Activated naive CD4-positive, alpha-beta T cell treated with anti-CD3 and anti-CD28 coated beads, Interleukin-2, amount 50 U/mL, for 72 hours (primary cell): Measurements from ENCODE around the gene NKG7. TPM values are rescaled to one million over a fixed set of nuclear protein-coding genes. Genes with fewer than 3 reads are reported as not detected.

Experiments used
- ATAC-seq, 2 donors: fragments of 150-1000 bp; cut with Tn5 transposase; 2 replicates each; pipeline ENCODE4 v1.10.0; 2021; ENCODE audit warnings: mild to moderate bottlenecking in 2 of 2, moderate library complexity in 2 of 2
- DNase-seq, 2 donors: peaks; one replicate each; pipeline ENCODE4 v3.0.0; 2021 to 2022; ENCODE audit warnings: low spot score in 2 of 2
- H3K27ac Mint-ChIP-seq, 2 donors: one replicate each; pipeline ENCODE4 v1.8.0; 2022; ENCODE audit warnings: mild to moderate bottlenecking in 2 of 2, mixed read lengths in 2 of 2
- H3K36me3 Mint-ChIP-seq, 2 donors: one replicate each; pipeline ENCODE4 v1.8.0; 2022; ENCODE audit warnings: mixed read lengths in 2 of 2
- H3K9me3 Mint-ChIP-seq, 2 donors: one replicate each; pipeline ENCODE4 v1.8.0; 2022; ENCODE audit warnings: mixed read lengths in 2 of 2
- total RNA-seq, 2 donors: library from RNA; stranded (reverse); gene quantifications; one replicate each; pipeline ENCODE4 v1.2.3, GENCODE V29; 2022

The NKG7 gene
- total RNA-seq, 2 donors from 2014 or later, result 63.9 to 92.4 TPM

GRCh38 chr19:51352783-51353360 is 19.6 kb downstream of the NKG7 start:
- H3K27ac Mint-ChIP-seq, result peak overlapping the region; percentile 60 to 69
- no peaks in the 10 kb centered on the region for H3K9me3 Mint-ChIP-seq

GRCh38 chr19:51351266-51351990 is 21.0 kb downstream of the NKG7 start:
- peak overlapping the region; percentile 69 to 75 for H3K27ac Mint-ChIP-seq

More at GRCh38 chr19:51352783-51353360, 19.6 kb downstream of the NKG7 start:
- H3K36me3 Mint-ChIP-seq, result peaks cover 9 to 17% of the 10 kb centered on the region in 2 donors
- ATAC-seq (no peak), DNase-seq (no peak)

GRCh38 chr19:51347209-51347928 is 25.1 kb downstream of the NKG7 start:
- Mint-ChIP-seq H3K27ac (peak overlapping the region in 1 of 2 donors; percentile 81), H3K36me3 (peaks cover 8 to 16% of the 10 kb centered on the region in 2 donors), H3K9me3 (no peaks in the 10 kb centered on the region)
- no peak for DNase-seq
- no peak for ATAC-seq

More at GRCh38 chr19:51351266-51351990, 21.0 kb downstream of the NKG7 start:
- Mint-ChIP-seq H3K36me3 (peaks cover 15 to 18% of the 10 kb centered on the region in 2 donors), H3K9me3 (no peaks in the 10 kb centered on the region)
- DNase-seq, result no peak
- ATAC-seq, result no peak

GRCh38 chr19:51346742-51347141 is 25.7 kb downstream of the NKG7 start:
- DNase-seq (no peak), ATAC-seq (no peak)
- Mint-ChIP-seq H3K36me3 (peaks cover 8 to 9% of the 10 kb centered on the region in 2 donors), H3K27ac (peak overlapping the region in 1 of 2 donors; percentile 45), H3K9me3 (no peaks in the 10 kb centered on the region)

- DNase-seq (no peak), ATAC-seq (no peak)
- H3K27ac Mint-ChIP-seq, result peak overlapping the region in 1 of 2 donors; percentile 11
- no peaks in the 10 kb centered on the region for H3K9me3 Mint-ChIP-seq
- peaks cover 7 to 8% of the 10 kb centered on the region in 2 donors for H3K36me3 Mint-ChIP-seq
Measured at GRCh38 chr19:51345076-51345620, 27.3 kb downstream of the NKG7 start.

GRCh38 chr19:51342631-51343569 is 29.6 kb downstream of the NKG7 start:
- peaks cover 7 to 8% of the 10 kb centered on the region in 2 donors for H3K36me3 Mint-ChIP-seq
- DNase-seq (no peak), ATAC-seq (no peak)
- peak overlapping the region; percentile 36 to 79 for H3K27ac Mint-ChIP-seq
- H3K9me3 Mint-ChIP-seq, result no peaks in the 10 kb centered on the region

- Mint-ChIP-seq H3K36me3 (peaks cover 7 to 8% of the 10 kb centered on the region in 2 donors), H3K9me3 (no peaks in the 10 kb centered on the region), H3K27ac (peak within 1 kb of the TSS; percentile 36 to 79)
- ATAC-seq (no peak), DNase-seq (no peak)
Measured at GRCh38 chr19:51341976-51342580, 30.4 kb downstream of the NKG7 start, which contains the start of gene VSIG10L. VSIG10L (minus strand) TSS chr19:51342139; CDS start chr19:51342124, 15 bp downstream.

- ATAC-seq (no peak), DNase-seq (no peak)
- no peaks in the 10 kb centered on the region for H3K9me3 Mint-ChIP-seq
- no peaks in the 10 kb centered on the region for H3K36me3 Mint-ChIP-seq
- H3K27ac Mint-ChIP-seq, result peak overlapping the region in 1 of 2 donors; percentile 21
Measured at GRCh38 chr19:51341066-51341465, 31.4 kb downstream of the NKG7 start.

GRCh38 chr19:51339687-51340656 is 32.5 kb downstream of the NKG7 start:
- ATAC-seq (peak; percentile 83 to 89), DNase-seq (peak; percentile 91 to 97)
- no peaks in the 10 kb centered on the region for H3K9me3 Mint-ChIP-seq
- no peaks in the 10 kb centered on the region for H3K36me3 Mint-ChIP-seq
- H3K27ac Mint-ChIP-seq, result peak overlapping the region; percentile 66 to 91

GRCh38 chr19:51339313-51339686 is 33.2 kb downstream of the NKG7 start:
- Mint-ChIP-seq H3K27ac (peak overlapping the region; percentile 66 to 91), H3K36me3 (no peaks in the 10 kb centered on the region), H3K9me3 (no peaks in the 10 kb centered on the region)
- DNase-seq (no peak), ATAC-seq (peak; percentile 4 to 19)

GRCh38 chr19:51338563-51339312 is 33.7 kb downstream of the NKG7 start:
- DNase-seq (peak; percentile 86 to 90), ATAC-seq (peak; percentile 75 to 77)
- H3K27ac Mint-ChIP-seq, result peak overlapping the region; percentile 66 to 91
- no peaks in the 10 kb centered on the region for H3K9me3 Mint-ChIP-seq
- no peaks in the 10 kb centered on the region for H3K36me3 Mint-ChIP-seq

GRCh38 chr19:51337861-51338562 is 34.4 kb downstream of the NKG7 start:
- Mint-ChIP-seq H3K9me3 (no peaks in the 10 kb centered on the region), H3K27ac (peak overlapping the region in 1 of 2 donors; percentile 66), H3K36me3 (no peaks in the 10 kb centered on the region)
- no peak for ATAC-seq
- no peak for DNase-seq

- Mint-ChIP-seq H3K27ac (no peak overlapping the region), H3K9me3 (no peaks in the 10 kb centered on the region), H3K36me3 (no peaks in the 10 kb centered on the region)
- no peak for ATAC-seq
- no peak for DNase-seq
Measured at GRCh38 chr19:51337141-51337860, 35.2 kb downstream of the NKG7 start.
